Sigmoid colon (tissue), 7 donors: ENCODE measurements around the gene DVL3. TPM values are rescaled to one million over a fixed set of nuclear protein-coding genes. Genes with fewer than 3 reads are reported as not detected.

Source experiments
- DNase-seq: peaks from one replicate; pipeline ENCODE4 v3.0.0-alpha.2; 2019
- H3K27ac ChIP-seq, 4 donors: fragments of 200-600 bp; sonication (generic); one replicate each; pipeline ENCODE4 v1.5.1; 2016 to 2019; ENCODE audit warnings: mild to moderate bottlenecking in 1 of 4
- H3K27me3 ChIP-seq, 3 donors: fragments of 200-600 bp; sonication (generic); one replicate each; pipeline ENCODE4 v1.5.1; 2019; ENCODE audit warnings: mild to moderate bottlenecking in 1 of 3
- H3K36me3 ChIP-seq, 4 donors: fragments of 200-600 bp; sonication (generic); one replicate each; pipeline ENCODE4 v1.5.1; 2016 to 2019
- H3K4me1 ChIP-seq, 4 donors: fragments of 200-600 bp; sonication (generic); one replicate each; pipeline ENCODE4 v1.5.1; 2017 to 2019
- H3K4me3 ChIP-seq, 4 donors: fragments of 200-600 bp; sonication (generic); one replicate each; pipeline ENCODE4 v1.5.1; 2017 to 2019; ENCODE audit warnings: mild to moderate bottlenecking in 2 of 4, moderate library complexity in 1 of 4
- H3K9me3 ChIP-seq, 4 donors: fragments of 200-600 bp in 3 of 4; sonication (generic) in 3 of 4; one replicate each; pipeline versions ENCODE4 v1.5.1 to v1.6.1; 2013 to 2019
- CTCF ChIP-seq, 4 experiments: fragments of 450-650 bp in 3 of 4; fragments of 200-600 bp in 1 of 4; IDR thresholded peaks; one replicate each; pipeline ENCODE4 v1.5.1; 2016 to 2019; ENCODE audit warnings: antibody characterized with exemption in 4 of 4, mild to moderate bottlenecking in 3 of 4, moderate library complexity in 2 of 4
- EP300 ChIP-seq, 4 donors: sonication (generic); formaldehyde crosslinking; IDR thresholded peaks; one replicate each; pipeline ENCODE4 v1.6.1; 2017; ENCODE audit warnings: antibody characterized with exemption in 4 of 4
- POLR2A ChIP-seq, 2 donors: fragments of 450-650 bp; IDR thresholded peaks; one replicate each; pipeline ENCODE4 v1.6.1; 2016; ENCODE audit warnings: antibody characterized with exemption in 2 of 2, mild to moderate bottlenecking in 2 of 2, moderate library complexity in 2 of 2
- POLR2AphosphoS5 ChIP-seq, 4 donors: sonication (generic); formaldehyde crosslinking; IDR thresholded peaks; one replicate each; pipeline ENCODE4 v1.6.1; 2017; ENCODE audit warnings: antibody characterized with exemption in 4 of 4
- WGBS, 2 donors: extraction: QIAGEN DNeasy Blood & Tissue Kit; methylation state at CpG; one replicate each; pipeline ENCODE4 v1.1.7; 2013; 5-methylcytosine and 5-hydroxymethylcytosine counted together
- intact Hi-C: fragments of 100-400 bp; cut with DNase I; formaldehyde crosslinking; loops from one replicate; pipeline ENCODE4 v1.15.1; 2023
- polyA plus RNA-seq, 3 donors: library from polyadenylated mRNA; stranded (reverse); fragments of 200-250 nt; gene quantifications; one replicate each; pipeline ENCODE4 v1.2.3, GENCODE V29; 2013
- total RNA-seq, 4 donors: library from RNA; depleted of rRNA; stranded (reverse); fragments of >200 nt; gene quantifications; one replicate each; pipeline ENCODE4 v1.1.0, GENCODE V29; 2016
- donor health status: healthy with polysubstance abuse.
- donor health status: Bipolar disorder and iron deficiency.
- donor health status: healthy.

The DVL3 gene
- total and polyA plus RNA-seq, 7 donors, result 15.0 to 71.2 (median 40.8) TPM

DNA sequence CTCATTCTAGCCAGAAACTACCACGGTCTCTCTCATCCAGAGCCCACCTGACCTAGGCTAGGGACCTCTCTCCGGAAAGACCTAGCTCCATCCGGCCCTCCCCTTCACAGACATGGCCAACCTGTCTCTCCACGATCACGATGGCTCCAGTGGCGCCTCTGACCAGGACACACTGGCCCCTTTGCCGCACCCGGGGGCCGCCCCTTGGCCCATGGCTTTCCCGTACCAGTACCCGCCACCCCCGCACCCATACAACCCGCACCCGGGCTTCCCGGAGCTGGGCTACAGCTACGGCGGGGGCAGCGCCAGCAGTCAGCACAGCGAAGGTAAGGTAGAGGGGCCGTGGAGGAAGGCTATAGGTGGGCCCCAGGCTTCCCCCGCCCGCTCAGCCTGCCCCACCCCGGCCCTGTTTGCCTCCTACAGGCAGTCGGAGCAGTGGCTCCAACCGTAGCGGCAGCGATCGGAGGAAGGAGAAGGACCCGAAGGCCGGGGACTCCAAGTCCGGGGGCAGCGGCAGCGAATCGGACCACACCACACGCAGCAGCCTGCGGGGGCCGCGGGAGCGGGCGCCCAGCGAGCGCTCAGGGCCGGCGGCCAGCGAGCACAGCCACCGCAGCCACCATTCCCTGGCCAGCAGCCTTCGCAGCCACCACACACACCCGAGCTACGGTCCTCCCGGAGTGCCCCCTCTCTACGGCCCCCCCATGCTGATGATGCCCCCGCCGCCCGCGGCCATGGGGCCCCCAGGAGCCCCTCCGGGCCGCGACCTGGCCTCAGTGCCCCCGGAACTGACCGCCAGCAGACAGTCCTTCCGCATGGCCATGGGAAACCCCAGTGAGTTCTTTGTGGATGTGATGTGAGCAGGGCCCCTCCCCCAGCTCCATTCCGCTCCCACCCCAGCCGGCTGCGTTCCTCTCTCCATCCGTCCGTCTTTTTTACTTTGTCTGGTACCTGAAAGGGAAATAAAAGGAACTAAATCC is 15.0 kb downstream of the DVL3 start:
- intact Hi-C loops, result no loop called here
- DNase-seq, result no peak
- Histone ChIP-seq H3K36me3 (peaks cover 35 to 75% (median 53%) of the 10 kb centered on the region in 4 donors), H3K9me3 (no peaks in the 10 kb centered on the region), H3K4me3 (no peak overlapping the region), H3K4me1 (peaks cover 0 to 31% (median 25%) of the 10 kb centered on the region in 4 donors), H3K27ac (peak overlapping the region; percentile 14 to 71 (median 52)), H3K27me3 (no peaks in the 10 kb centered on the region)
- 95 to 96% methylated on average over 66 of the region's 66 CpGs for WGBS, 2 donors
- no peak for TF ChIP-seq CTCF (IDR thresholded peaks at IDR 0.05)
- TF ChIP-seq EP300 (IDR thresholded peaks at IDR 0.05), result no peak
- TF ChIP-seq POLR2AphosphoS5 (IDR thresholded peaks at IDR 0.05), result no peak
- no peak for TF ChIP-seq POLR2A (IDR thresholded peaks at IDR 0.05)

DNA sequence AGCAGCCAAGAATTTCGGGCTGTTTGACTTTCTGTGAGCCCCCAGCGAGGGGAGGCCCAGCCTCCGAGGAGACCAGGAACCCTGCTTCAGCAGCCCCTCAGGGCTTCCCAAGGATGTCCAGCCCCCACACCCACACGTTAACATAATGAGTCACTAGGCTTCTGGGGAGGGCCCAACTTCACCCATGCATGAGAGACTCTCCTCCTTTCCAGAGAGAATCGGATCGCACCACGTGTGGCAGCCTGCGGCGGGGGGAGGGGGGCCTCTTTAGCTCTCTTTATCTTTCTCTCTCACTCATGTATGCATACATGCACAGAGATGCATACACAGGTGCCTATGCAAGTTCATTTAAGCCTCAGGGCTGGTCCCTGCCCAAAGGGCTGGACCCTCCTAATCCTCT is 16.4 kb downstream of the DVL3 start:
- 85 to 88% methylated on average over 9 of the region's 9 CpGs for WGBS, 2 donors
- Histone ChIP-seq H3K27ac (peak overlapping the region in 3 of 4 donors; percentile 5 to 98 (median 80)), H3K9me3 (no peaks in the 10 kb centered on the region), H3K36me3 (peaks cover 30 to 61% (median 40%) of the 10 kb centered on the region in 4 donors), H3K4me3 (no peak overlapping the region), H3K27me3 (no peaks in the 10 kb centered on the region), H3K4me1 (peaks cover 0 to 45% (median 37%) of the 10 kb centered on the region in 4 donors)
- DNase-seq, result no peak
- TF ChIP-seq EP300 (IDR thresholded peaks at IDR 0.05), result no peak
- TF ChIP-seq POLR2A (IDR thresholded peaks at IDR 0.05), result no peak
- intact Hi-C loops, result no loop called here

DNA sequence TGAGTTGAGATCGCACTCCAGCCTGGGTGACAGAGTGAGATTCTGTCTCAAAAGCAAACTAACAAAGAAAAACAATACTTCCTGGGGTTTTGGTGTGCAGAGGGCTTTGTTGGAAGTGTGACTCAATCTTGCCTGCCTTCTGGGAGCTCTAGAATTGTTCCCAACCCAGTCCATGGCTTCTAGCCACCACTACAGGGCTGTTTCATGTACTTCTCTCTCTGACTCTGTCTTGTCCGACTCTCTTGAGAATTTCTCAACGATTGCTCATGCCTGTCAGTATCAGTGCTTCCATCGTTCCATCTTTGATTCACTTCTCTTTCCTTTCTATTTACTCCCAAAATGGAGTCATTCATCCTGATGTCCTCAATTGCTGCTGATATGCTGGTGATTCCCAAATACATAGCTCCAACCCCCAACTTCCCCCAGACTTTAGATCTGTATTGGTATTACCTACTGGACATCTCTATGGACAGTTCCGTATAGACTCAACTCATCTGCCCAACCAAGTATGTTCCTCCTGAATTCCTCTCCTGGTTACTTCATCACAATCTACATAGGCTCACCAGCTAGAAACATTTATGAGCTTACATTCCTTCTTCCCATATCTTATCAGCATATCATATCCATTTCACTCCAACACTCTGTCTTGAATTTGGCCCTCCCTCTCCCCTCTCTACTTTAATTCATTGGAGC is 17.6 kb downstream of the DVL3 start:
- Histone ChIP-seq H3K9me3 (no peaks in the 10 kb centered on the region), H3K27ac (peak overlapping the region; percentile 21 to 98 (median 76)), H3K27me3 (no peaks in the 10 kb centered on the region), H3K4me3 (no peak overlapping the region), H3K4me1 (peaks cover 0 to 53% (median 50%) of the 10 kb centered on the region in 4 donors), H3K36me3 (peaks cover 20 to 59% (median 34%) of the 10 kb centered on the region in 4 donors)
- 92% methylated on average over 5 of the region's 5 CpGs for WGBS, 2 donors
- TF ChIP-seq POLR2AphosphoS5 (IDR thresholded peaks at IDR 0.05) (peak in 1 of 4 donors; percentile 9), POLR2A (IDR thresholded peaks at IDR 0.05) (no peak), CTCF (IDR thresholded peaks at IDR 0.05) (no peak), EP300 (IDR thresholded peaks at IDR 0.05) (no peak)
- intact Hi-C loops, result no loop called here
- no peak for DNase-seq

DNA sequence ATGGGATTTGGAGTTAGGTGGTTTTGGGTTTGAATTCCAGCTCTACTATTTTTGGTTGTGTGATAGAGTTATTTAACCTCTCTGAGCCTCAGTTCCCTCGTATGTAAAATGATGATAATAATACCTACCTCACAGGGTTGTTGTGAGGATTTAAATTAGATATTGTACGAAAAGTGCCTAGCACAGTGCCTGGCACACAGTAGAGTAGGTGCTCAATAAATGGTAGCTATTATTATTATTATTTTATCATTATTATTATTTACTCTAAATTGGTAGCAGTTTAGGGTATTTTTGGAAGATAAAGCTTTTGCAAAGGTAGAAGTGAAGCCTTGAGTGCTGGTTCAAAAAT is 18.2 kb downstream of the DVL3 start:
- Histone ChIP-seq H3K4me1 (peaks cover 0 to 53% (median 51%) of the 10 kb centered on the region in 4 donors), H3K4me3 (no peak overlapping the region), H3K27me3 (no peaks in the 10 kb centered on the region), H3K27ac (peak overlapping the region; percentile 71 to 98 (median 88)), H3K9me3 (no peaks in the 10 kb centered on the region), H3K36me3 (peaks cover 15 to 59% (median 34%) of the 10 kb centered on the region in 4 donors)
- TF ChIP-seq POLR2A (IDR thresholded peaks at IDR 0.05) (no peak), POLR2AphosphoS5 (IDR thresholded peaks at IDR 0.05) (no peak), EP300 (IDR thresholded peaks at IDR 0.05) (no peak), CTCF (IDR thresholded peaks at IDR 0.05) (no peak)
- intact Hi-C loops, result no loop called here
- WGBS, 2 donors, result 95 to 96% methylated on average over 2 of the region's 2 CpGs
- no peak for DNase-seq

GRCh38 chr3:184174284-184174645 is 19.1 kb downstream of the DVL3 start:
- no peak for DNase-seq
- H3K27me3 ChIP-seq, result no peaks in the 10 kb centered on the region
- intact Hi-C loops, result loop anchor here (2.0 kb wide), 1 partner anchor 19 kb away; the partner anchor contains the start of gene DVL3
- no peak overlapping the region for H3K4me3 ChIP-seq
- H3K36me3 ChIP-seq, result peaks cover 13 to 59% (median 40%) of the 10 kb centered on the region in 4 donors
- H3K4me1 ChIP-seq, result peaks cover 0 to 46% (median 42%) of the 10 kb centered on the region in 4 donors
- no peaks in the 10 kb centered on the region for H3K9me3 ChIP-seq
- peak overlapping the region; percentile 71 to 98 (median 88) for H3K27ac ChIP-seq
- TF ChIP-seq CTCF (IDR thresholded peaks at IDR 0.05), result no peak
- TF ChIP-seq POLR2A (IDR thresholded peaks at IDR 0.05), result no peak
- no peak for TF ChIP-seq POLR2AphosphoS5 (IDR thresholded peaks at IDR 0.05)
- TF ChIP-seq EP300 (IDR thresholded peaks at IDR 0.05), result no peak
- WGBS, 2 donors, result 18 to 20% methylated on average over 4 of the region's 4 CpGs
